H1 (cell line): ENCODE measurements around the gene WNT1. TPM values are rescaled to one million over a fixed set of nuclear protein-coding genes. Genes with fewer than 3 reads are reported as not detected.

Experiments
- CTCF ChIP-seq, 3 experiments: IDR thresholded peaks; 1 replicate in 2 of 3; 2 replicates in 1 of 3; pipeline versions ENCODE4 v1.5.1 to v1.6.1; 2011; ENCODE audit warnings: low read length in 3 of 3, mild to moderate bottlenecking in 3 of 3, inconsistent platforms in 2 of 3, low read depth in 1 of 3, moderate library complexity in 1 of 3; ENCODE audit not compliant: insufficient read depth in 1 of 3; ENCODE audit errors: control extremely low read depth in 1 of 3
- E2F6 ChIP-seq: IDR thresholded peaks from 2 replicates; pipeline ENCODE4 v1.6.1; 2012; ENCODE audit warnings: inconsistent platforms
- EZH2 ChIP-seq: fragments of 200-600 bp; sonication (generic); IDR thresholded peaks from 2 replicates; pipeline ENCODE4 v1.7.1; 2012; ENCODE audit warnings: low read depth, mild to moderate bottlenecking, moderate library complexity, low read length, inconsistent platforms; ENCODE audit not compliant: severe bottlenecking
- SUZ12 ChIP-seq: fragments of 200-600 bp; sonication (generic); IDR thresholded peaks from 2 replicates; pipeline ENCODE4 v1.6.1; 2012; ENCODE audit warnings: mild to moderate bottlenecking, inconsistent platforms, low read length, moderate library complexity, mixed read lengths
- polyA plus RNA-seq, 7 experiments: library from polyadenylated mRNA; depleted of rRNA in 3 of 7; stranded (reverse) in 5 of 7; unstranded in 2 of 7; fragments of >200 nt in 5 of 7; fragments of 200-250 nt in 2 of 7; gene quantifications; 1 replicate in 5 of 7; 2 replicates in 1 of 7; 4 replicates in 1 of 7; pipeline versions ENCODE4 v1.2.1 to v1.2.3, GENCODE V29; 2011 to 2013; ENCODE audit warnings: missing spikeins in 2 of 7, mixed read lengths in 2 of 7
- total RNA-seq: library from RNA; stranded (reverse); fragmentation: NEBNext Ultra II Directional; extraction: Animal tissue kit (Norgen Biotek cat#: 25700); gene quantifications from 2 replicates; pipeline ENCODE4 v1.2.1, GENCODE V29; 2021

WNT1 gene
- total and polyA plus RNA-seq, 2 of the 8 experiments (the other 6 are each of a cell fraction or from before 2014, with no cell fraction given) = not detected

- TF ChIP-seq SUZ12 (peak; percentile 5), EZH2 (peak; percentile 24), E2F6 (peak; percentile 94), CTCF (IDR thresholded peaks at IDR 0.05; ENCODE audit: control extremely low read depth in 1 of 3, insufficient read depth in 1 of 3, low read depth in 1 of 3, low read length in 3 of 3) (peak in 2 of 3 experiments; percentile 6 to 10; a peak in 2 of 4 replicates)
These were observed 20.6 kb downstream of the WNT1 start (continued) for GRCh38 chr12:48998497-48999353.
